GM12875 (cell line): ENCODE data around the gene LAIR2.
"Not testable (repeated sequence)": the region's sequence is repeated elsewhere in the genome, so short reads cannot be mapped to it uniquely, and the experiment has no call there.

ENCODE experiments used
- H3K4me3 ChIP-seq: one replicate; pipeline ENCODE4 v1.5.1; 2011; ENCODE audit warnings: low read depth, low read length, control low read depth
- CTCF ChIP-seq: IDR thresholded peaks from 2 replicates; pipeline ENCODE4 v1.5.1; 2011; ENCODE audit warnings: low read depth, mild to moderate bottlenecking, control low read depth, inconsistent platforms, low read length, moderate library complexity, borderline replicate concordance; ENCODE audit not compliant: insufficient read depth

LAIR2 gene

GRCh38 chr19:54462047-54462654, 40.5 kb upstream of the LAIR2 start:
- no peak for TF ChIP-seq CTCF
- H3K4me3 ChIP-seq = peak overlapping the region; percentile 73

- peak overlapping the region; percentile 73 for H3K4me3 ChIP-seq
- 0 out of 2 replicates have a peak, but pooled peaks have one; percentile 21 for TF ChIP-seq CTCF
These were observed 39.7 kb upstream of the LAIR2 start for GRCh38 chr19:54462655-54463530.

GRCh38 chr19:54463531-54464043, 39.0 kb upstream of the LAIR2 start, which contains the start of gene LENG9:
Gene LENG9, minus strand, starts transcription at chr19:54463778. Its CDS starts 252 bp downstream, at chr19:54463526.
- TF ChIP-seq CTCF = no peak
- peak within 1 kb of the TSS; percentile 73 for H3K4me3 ChIP-seq

GRCh38 chr19:54464044-54464629, 38.5 kb upstream of the LAIR2 start:
- H3K4me3 ChIP-seq = peak overlapping the region; percentile 68
- TF ChIP-seq CTCF = no peak

GRCh38 chr19:54464630-54465425, 37.8 kb upstream of the LAIR2 start:
- peak overlapping the region; percentile 68 for H3K4me3 ChIP-seq
- TF ChIP-seq CTCF = no peak

- no peak for TF ChIP-seq CTCF
- no peak overlapping the region for H3K4me3 ChIP-seq
These were observed 37.1 kb upstream of the LAIR2 start for GRCh38 chr19:54465426-54466109.

- not testable (repeated sequence) for H3K4me3 ChIP-seq
These were observed 36.5 kb upstream of the LAIR2 start for GRCh38 chr19:54466110-54466480.
